GM21528 (cell line): ENCODE data around the gene RPL29.

Experiments used
- ATAC-seq: cut with Tn5 transposase; IDR thresholded peaks from one replicate; pipeline ENCODE4 v1.9.1; 2021; ENCODE audit warnings: mild to moderate bottlenecking, moderate library complexity; ENCODE audit not compliant: unreplicated experiment, low FRiP score

Gene RPL29

GRCh38 chr3:51966922-51967383 is 28.7 kb downstream of the RPL29 start:
- no peak for ATAC-seq

GRCh38 chr3:51966486-51966885 is 29.2 kb downstream of the RPL29 start:
- ATAC-seq: no peak

GRCh38 chr3:51966016-51966415 is 29.7 kb downstream of the RPL29 start:
- no peak for ATAC-seq

GRCh38 chr3:51964521-51964920 is 31.2 kb downstream of the RPL29 start:
- no peak for ATAC-seq

- ATAC-seq: no peak
Measured at GRCh38 chr3:51963951-51964451, 31.7 kb downstream of the RPL29 start.

- no peak for ATAC-seq
Measured at GRCh38 chr3:51962854-51963530, 32.7 kb downstream of the RPL29 start.

GRCh38 chr3:51961602-51962569 is 33.8 kb downstream of the RPL29 start:
- no peak for ATAC-seq

GRCh38 chr3:51961011-51961410 is 34.7 kb downstream of the RPL29 start:
- ATAC-seq: no peak

- ATAC-seq: no peak
Measured at GRCh38 chr3:51960386-51960785, 35.3 kb downstream of the RPL29 start.

- ATAC-seq: no peak
Measured at GRCh38 chr3:51959651-51960050, 36.0 kb downstream of the RPL29 start.

- no peak for ATAC-seq
Measured at GRCh38 chr3:51958603-51959521, 36.8 kb downstream of the RPL29 start.

- ATAC-seq: no peak
Measured at GRCh38 chr3:51957520-51958205, 38.0 kb downstream of the RPL29 start.

- ATAC-seq: no peak
Measured at GRCh38 chr3:51955893-51956770, 39.6 kb downstream of the RPL29 start.

- no peak for ATAC-seq
Measured at GRCh38 chr3:51955175-51955892, 40.4 kb downstream of the RPL29 start, which contains the start of gene GPR62. Gene GPR62, plus strand, starts transcription at chr3:51955381. Its CDS starts 272 bp downstream, at chr3:51955653.

- no peak for ATAC-seq
Measured at GRCh38 chr3:51954713-51955112, 41.0 kb downstream of the RPL29 start.

- ATAC-seq: no peak
Measured at GRCh38 chr3:51954105-51954504, 41.6 kb downstream of the RPL29 start.

GRCh38 chr3:51953445-51953844 is 42.2 kb downstream of the RPL29 start:
- no peak for ATAC-seq

GRCh38 chr3:51950899-51951298 is 44.8 kb downstream of the RPL29 start:
- ATAC-seq: no peak
